GM15510 (cell line): ENCODE measurements around the gene GADD45B.

ENCODE experiments used
- POLR2A ChIP-seq: IDR thresholded peaks from 3 replicates; pipeline ENCODE4 v1.6.1; 2011; ENCODE audit warnings: borderline replicate concordance; ENCODE audit not compliant: insufficient read length; ENCODE audit errors: extremely low read depth

The GADD45B gene

DNA sequence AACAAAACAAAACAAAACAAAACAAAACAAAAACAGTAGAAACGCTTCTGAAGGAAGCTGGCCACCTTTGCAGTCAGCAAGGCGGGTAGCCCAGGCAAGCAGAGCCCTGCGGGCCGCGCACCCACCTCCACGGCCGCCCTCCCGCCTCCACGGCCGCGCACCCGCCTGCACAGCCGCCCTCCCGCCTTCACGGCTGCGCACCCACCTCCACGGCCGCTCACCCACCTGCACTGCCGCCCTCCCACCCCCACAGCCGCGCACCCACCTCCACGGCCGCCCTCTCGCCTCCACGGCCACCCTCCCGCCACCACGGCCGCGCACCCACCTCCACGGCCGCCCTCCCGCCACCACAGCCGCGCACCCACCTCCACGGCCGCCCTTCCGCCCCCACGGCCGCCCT is 39.5 kb upstream of the GADD45B start:
- TF ChIP-seq POLR2A: no peak

DNA sequence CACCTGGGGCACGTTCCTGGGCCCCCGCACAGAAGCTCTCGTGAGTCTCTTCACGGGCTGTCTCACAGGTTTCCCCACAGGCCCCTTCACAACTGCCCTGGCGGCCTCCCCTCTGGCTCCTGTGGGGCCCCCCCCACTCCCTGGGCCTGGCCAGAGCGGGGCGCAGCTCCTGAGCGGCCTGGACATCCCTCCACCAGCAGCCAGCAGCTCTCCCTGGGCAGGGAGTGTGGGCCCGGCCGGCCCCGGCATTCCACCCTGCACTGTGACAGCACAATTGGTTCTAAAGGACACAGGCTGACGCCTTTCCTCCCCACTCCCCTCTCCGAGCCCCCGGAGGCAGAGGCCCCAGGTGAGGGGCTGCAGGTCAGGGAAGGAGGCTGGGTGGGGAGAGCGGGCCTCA is 39.0 kb upstream of the GADD45B start:
- no peak for TF ChIP-seq POLR2A

DNA sequence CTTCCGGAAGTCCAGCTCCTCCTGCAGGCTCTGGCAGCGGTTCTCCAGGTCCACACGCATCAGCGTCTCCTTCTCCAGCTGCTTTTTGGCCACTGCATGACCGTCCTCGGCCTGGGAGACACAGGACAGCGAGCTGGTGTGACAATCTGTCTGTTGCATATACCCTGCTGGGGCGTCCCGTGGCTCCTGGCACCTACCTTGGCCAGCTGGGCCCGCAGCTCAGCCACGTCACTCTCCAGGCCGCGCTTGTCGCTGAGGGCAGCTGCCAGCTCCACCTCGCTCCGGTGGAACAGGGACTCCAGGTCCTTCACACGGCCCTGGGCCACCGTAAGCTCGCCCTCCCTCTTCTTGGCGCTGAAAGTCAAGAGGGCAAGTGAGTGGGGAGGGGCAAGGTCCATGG is 37.7 kb upstream of the GADD45B start:
- no peak for TF ChIP-seq POLR2A

DNA sequence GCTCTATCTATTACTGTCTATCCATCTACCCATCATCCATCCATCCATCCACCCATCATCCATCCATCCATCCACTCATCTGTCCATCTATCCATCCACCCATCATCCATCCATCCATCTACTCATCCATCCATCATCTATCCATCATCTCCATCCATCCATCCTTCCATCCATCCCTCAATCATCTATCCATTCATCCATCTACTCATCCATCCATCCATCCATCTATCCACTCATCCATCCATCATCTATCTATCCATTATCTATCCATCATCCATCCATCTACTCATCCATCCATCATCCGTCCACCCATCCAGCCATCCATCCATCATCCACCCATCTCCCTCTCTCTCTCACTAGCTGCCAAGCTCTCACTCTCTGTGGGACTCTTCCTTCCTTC is 35.4 kb upstream of the GADD45B start:
- no peak for TF ChIP-seq POLR2A

DNA sequence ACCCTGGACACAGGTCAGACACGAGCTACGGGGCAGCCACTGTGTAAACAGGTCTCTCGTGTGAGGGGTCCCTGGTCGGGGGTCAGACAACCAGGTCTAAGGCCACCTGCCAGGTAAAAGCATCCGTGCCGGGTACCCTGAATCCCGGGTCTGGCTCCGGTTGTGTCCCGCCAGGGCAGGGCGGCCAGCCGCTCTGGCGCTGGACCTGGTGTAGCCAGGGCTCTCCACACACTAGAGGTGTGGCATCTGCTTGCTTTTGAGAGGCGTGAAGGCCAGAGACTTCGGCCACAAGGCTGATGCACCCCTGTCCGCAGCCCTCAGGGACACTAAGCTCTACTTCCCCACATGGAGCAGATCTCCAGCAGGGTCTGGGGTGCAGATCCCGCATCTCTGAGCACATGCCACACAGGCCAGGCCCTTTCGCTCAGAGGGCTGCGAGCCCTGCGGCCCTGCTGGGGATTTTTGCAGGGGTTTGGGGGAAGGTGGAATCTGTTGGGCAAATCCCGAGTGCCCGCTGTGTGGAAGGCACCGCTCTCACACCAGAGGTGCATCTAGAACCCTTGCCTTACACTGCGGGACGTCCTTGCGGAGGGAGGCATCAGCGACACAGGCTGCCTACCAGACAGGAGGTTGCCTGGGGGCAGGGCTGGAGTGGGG is 34.7 kb upstream of the GADD45B start:
- no peak for TF ChIP-seq POLR2A

DNA sequence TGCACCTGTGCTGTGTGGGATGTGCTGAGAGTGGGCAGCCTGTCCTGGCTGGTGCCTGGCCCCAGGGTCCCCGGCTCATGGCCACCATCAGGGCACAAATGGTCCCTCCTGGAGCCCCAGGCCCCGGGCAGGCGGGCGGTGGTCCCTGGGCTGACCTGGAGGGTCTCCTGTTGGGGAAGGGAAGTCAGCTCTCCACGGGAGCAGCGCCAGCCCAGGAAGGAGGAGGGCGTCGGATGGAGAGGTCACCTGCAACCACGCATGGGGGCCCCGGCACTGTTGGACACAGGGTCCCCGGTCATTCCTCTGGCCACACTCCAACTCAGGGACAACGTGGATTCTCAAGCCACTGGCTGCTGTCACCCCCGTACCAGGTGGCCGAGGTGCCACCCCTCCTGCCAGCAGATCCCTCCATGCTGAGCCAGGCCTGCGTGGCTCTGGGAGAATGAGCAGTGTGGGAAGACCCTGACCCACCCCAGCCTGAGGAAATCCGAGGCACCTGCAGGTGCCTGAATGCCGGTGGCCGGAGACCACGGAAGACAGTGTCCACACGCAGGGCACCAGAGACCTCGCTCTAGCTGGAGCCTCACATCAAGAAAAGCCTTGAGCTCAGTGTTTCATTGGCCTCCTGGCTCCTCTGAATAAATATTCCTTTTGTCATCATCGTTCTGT is 32.7 kb upstream of the GADD45B start:
- no peak for TF ChIP-seq POLR2A

DNA sequence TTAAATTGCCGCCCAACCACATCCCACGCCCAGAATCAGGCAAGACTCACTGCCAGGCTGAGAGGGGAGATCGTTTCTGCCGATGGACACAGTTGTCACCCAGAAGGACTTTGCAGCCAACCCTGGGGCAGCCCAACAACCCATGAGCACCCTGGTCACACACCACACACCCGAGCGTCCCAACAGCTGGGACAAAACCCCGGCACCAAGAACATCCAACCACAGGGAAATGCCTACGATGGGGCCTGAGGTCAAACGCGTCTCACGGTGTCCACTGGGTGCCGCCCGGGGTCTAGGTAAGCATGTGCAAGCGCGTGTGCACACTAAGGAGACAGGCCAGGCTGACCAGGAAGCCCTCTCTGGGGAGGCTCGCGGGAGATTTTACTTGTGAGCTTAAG is 32.1 kb upstream of the GADD45B start:
- TF ChIP-seq POLR2A: no peak

DNA sequence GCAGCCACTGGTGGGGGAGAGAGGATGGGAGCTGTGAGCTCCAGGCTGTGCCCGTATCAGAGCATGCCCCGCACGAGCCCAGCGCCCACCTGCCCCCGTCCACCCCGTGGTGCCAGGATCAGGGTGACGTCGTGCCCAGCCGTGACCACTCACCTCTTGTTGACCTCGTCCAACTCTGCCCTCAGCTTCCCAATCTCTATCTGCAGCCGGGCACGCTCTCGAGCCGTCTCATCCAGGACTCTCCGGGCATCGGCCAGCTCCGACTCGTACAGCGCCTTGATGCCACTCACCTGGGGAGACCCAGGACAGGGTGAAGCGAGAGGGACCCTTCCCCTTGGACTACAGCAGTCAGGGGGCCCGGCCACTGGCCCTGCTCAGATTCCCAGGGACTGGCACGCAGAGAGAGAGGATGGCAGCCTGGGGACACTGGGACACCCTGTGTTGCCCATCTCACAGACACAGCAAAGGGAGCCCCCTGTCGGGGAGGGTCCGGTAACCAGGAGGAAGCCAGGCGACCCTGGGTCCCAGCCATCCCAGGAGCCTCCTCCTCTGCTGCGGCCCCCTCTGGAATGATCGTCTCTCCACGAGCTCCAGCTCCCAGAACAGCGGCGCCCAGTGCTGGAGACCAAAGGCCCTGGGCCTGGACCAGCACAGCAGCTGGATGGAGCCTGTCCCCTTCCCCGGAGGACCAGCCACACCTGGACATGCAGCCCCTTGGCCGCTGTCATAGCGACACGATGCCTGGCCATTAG is 31.5 kb upstream of the GADD45B start:
- TF ChIP-seq POLR2A: no peak

DNA sequence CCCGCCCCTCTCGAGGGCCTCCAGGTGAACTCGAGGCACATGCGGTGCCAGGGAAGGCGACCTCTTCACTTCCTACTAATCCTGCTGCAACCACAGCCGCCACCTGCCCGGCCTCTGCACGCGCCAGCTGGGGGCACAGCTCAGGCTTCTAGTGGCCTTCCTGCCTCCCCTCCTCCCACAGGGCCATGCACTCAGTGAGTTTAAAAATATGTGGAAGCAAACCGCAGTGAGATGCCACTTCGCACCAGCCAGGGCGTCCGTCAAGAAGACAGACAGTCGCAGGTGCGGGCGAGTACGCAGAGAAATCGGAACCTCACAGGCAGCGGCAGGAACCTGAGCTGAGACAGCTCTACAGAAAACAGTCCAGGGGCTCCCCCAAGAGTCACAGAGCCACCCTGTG is 29.5 kb upstream of the GADD45B start:
- TF ChIP-seq POLR2A: no peak

DNA sequence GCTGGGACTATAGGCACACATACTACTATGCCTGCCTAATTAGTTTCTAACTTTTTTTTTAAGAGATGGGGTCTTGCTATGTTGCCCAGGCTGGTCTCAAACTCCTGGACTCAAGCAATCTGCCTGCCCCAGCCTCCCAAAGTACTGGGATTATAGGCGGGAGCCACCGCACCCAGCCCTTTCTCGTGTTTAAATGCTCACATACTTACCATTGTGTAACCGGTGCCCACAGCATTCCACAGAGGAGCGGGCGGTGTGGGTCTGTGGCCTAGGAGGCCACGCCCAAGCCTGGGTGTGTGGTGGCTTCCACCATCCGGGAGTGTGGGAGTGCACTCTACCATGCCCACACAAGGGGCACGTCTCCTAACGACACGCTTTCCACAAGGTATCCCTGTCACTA is 26.9 kb upstream of the GADD45B start:
- TF ChIP-seq POLR2A: no peak

DNA sequence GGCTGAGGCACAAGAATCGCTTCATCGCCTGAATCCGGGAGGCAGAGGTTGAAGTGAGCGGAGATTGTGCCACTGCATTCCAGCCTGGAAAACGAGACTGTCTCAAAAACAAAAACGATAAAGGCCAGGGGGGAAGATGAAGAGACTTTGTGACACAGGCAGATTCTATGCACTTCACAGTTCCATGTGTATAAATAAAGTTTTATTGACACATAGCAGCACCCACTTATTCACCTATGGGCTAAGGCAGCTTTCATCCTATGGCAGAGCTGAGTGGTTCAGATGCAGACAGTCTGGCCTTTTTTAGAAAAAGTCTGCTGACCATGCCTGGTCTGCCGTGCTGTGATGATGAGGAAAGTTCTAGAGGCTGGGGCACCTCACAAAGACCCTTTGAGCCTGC is 24.8 kb upstream of the GADD45B start:
- TF ChIP-seq POLR2A: no peak

DNA sequence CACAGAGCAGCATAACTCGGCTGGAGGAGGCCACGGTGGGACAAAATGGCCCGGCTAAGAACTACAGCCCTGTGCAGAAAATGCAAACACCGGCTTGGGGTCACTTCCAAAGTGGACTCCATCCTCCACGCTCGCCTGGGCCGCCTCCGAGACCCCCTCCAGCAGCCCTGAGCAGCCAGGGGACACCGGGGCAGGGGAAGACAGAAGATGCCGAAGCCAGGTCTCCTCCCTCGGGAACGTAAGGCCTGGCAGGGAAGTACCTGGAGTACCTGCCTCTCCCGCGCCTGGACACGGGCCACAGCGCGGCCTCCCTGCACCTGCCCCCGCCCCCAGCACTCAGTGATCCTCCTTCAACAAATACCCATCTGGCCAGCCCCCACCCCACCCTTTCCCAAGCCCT is 24.2 kb upstream of the GADD45B start:
- no peak for TF ChIP-seq POLR2A

DNA sequence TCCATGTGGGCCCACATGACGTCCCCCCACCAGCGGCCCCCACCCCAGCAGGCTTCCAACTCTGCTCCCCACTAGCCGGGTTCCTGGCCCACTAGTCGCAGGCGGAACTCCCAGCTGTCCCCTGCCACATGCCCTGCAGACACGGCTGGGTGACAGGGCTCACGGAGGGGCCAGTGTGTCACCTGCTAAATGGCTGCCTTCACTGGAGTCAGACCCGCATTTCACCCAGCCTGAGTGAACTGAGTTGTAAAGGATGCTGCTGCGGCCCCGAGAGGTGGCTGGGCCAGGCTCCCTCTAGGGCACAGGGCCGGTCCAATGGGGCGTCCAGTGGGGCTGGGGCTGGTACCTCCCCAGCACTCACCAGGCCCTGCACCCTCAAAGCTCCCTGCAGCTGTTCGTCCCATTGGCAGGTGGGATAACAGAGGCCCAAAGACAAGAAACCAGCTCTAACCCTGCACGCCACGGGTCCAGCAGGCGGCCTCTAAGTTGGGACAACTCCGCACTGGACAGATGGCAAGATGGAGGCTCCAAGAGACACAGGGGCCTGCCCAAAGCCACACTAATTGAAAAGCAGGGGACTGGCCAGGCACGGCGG is 22.4 kb upstream of the GADD45B start:
- TF ChIP-seq POLR2A: no peak

DNA sequence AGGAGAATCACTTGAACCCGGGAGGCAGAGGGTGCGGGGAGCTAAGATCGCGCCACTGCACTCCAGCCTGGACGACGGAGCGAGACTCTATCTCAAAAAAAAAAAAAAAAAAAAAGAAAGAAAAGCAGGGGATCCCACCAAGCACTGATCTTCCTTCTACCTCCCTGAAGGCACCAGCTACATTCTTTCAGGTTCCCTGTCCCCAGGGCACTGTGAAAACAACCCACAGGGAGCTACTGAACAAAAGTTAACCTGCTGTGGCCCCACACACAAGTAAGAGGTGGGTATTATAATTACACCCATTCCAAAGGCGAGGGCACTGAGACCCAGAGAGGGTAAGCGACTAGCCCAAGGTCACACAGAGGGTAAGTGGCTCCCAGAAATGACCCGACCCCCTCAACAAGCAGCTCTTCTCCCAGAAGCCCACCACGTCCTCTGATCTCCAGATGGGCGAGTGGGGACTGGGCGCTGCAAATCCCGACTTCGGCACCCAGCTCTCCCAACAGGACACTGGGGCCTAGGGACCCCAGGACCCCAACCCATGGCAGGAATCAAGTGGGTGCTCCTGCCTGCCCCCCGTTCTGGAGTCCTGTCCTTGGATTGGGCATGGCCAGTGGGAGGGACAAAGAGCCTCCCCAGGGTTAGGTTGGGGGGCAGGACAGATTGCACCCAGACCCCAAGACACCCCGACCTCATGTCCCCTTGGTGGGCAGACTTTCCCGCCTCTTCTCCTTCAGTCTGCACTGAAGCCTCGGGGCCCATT is 21.5 kb upstream of the GADD45B start:
- no peak for TF ChIP-seq POLR2A
